ENCODE measurements around the gene SHC1.

The SHC1 gene

GRCh38 chr1:154973344-154974101 is 3.0 kb upstream of the SHC1 start:
- H3K9me3 ChIP-seq (ENCODE audit: severe bottlenecking): no peaks in the 10 kb centered on the region
- DNase-seq: peak; percentile 100
- peak overlapping the region; percentile 55 for H3K4me3 ChIP-seq (ENCODE audit: low read depth, low read length)
- peaks cover 18% of the 10 kb centered on the region for H3K36me3 ChIP-seq
- peak overlapping the region; percentile 89 for H3K27ac ChIP-seq
- H3K27me3 ChIP-seq (ENCODE audit: insufficient read depth, low read depth, severe bottlenecking): no peaks in the 10 kb centered on the region
- peak; percentile 20; the same call in 1 of the 2 replicates for TF ChIP-seq CTCF (IDR thresholded peaks at IDR 0.05; ENCODE audit: low read depth, low read length)

GRCh38 chr1:154972517-154973343 is 2.2 kb upstream of the SHC1 start:
- Histone ChIP-seq H3K27me3 (ENCODE audit: insufficient read depth, low read depth, severe bottlenecking) (no peaks in the 10 kb centered on the region), H3K36me3 (peaks cover 17% of the 10 kb centered on the region), H3K27ac (peak overlapping the region; percentile 89), H3K9me3 (ENCODE audit: severe bottlenecking) (no peaks in the 10 kb centered on the region), H3K4me3 (ENCODE audit: low read depth, low read length) (peak overlapping the region; percentile 55)
- DNase-seq: peak; percentile 64
- TF ChIP-seq CTCF (IDR thresholded peaks at IDR 0.05; ENCODE audit: low read depth, low read length): no peak

GRCh38 chr1:154972213-154972516 is 1.6 kb upstream of the SHC1 start:
- Histone ChIP-seq H3K4me3 (ENCODE audit: low read depth, low read length) (no peak overlapping the region), H3K9me3 (ENCODE audit: severe bottlenecking) (no peaks in the 10 kb centered on the region), H3K27me3 (ENCODE audit: insufficient read depth, low read depth, severe bottlenecking) (no peaks in the 10 kb centered on the region), H3K36me3 (peaks cover 17% of the 10 kb centered on the region), H3K27ac (peak overlapping the region; percentile 25; the same call in 1 of the 2 replicates)
- no peak for TF ChIP-seq CTCF (IDR thresholded peaks at IDR 0.05; ENCODE audit: low read depth, low read length)
- no peak for DNase-seq

GRCh38 chr1:154971341-154971998 is 923 bp upstream of the SHC1 start:
- DNase-seq: no peak
- no peak for TF ChIP-seq CTCF (IDR thresholded peaks at IDR 0.05; ENCODE audit: low read depth, low read length)
- H3K27ac ChIP-seq: peak overlapping the region; percentile 51
- no peaks in the 10 kb centered on the region for H3K9me3 ChIP-seq (ENCODE audit: severe bottlenecking)
- no peak overlapping the region for H3K4me3 ChIP-seq (ENCODE audit: low read depth, low read length)
- peaks cover 24% of the 10 kb centered on the region for H3K36me3 ChIP-seq
- H3K27me3 ChIP-seq (ENCODE audit: insufficient read depth, low read depth, severe bottlenecking): no peaks in the 10 kb centered on the region

GRCh38 chr1:154969860-154970452 is 591 bp downstream of the SHC1 start:
- Histone ChIP-seq H3K27me3 (ENCODE audit: insufficient read depth, low read depth, severe bottlenecking) (no peaks in the 10 kb centered on the region), H3K27ac (peak overlapping the region; percentile 51), H3K9me3 (ENCODE audit: severe bottlenecking) (no peaks in the 10 kb centered on the region), H3K36me3 (peaks cover 35% of the 10 kb centered on the region), H3K4me3 (ENCODE audit: low read depth, low read length) (no peak overlapping the region)
- no peak for DNase-seq
- TF ChIP-seq CTCF (IDR thresholded peaks at IDR 0.05; ENCODE audit: low read depth, low read length): no peak
